GM10248 (cell line): Measurements from ENCODE around the gene TYROBP.
"Not testable (repeated sequence)": the region's sequence is repeated elsewhere in the genome, so short reads cannot be mapped to it uniquely, and the experiment has no call there.

Experiments used
- CTCF ChIA-PET: fragments of 300-600 bp; sonication (Branson Sonifier 250); formaldehyde crosslinking; extraction: SDS; loops from one replicate; lab custom pipeline; 2021; ENCODE audit warnings: antibody characterized with exemption; lab: Yijun Ruan, JAX
- POLR2A ChIA-PET: fragments of 350-650 bp; sonication (Branson Sonifier 250); formaldehyde crosslinking; extraction: SDS; loops from one replicate; lab custom pipeline; 2020; ENCODE audit warnings: antibody characterized with exemption; lab: Yijun Ruan, JAX
- DNase-seq: peaks from one replicate; pipeline ENCODE4 v3.0.0; 2012; ENCODE audit errors: extremely low spot score
- TF ChIP-seq, protein P1 (sequence below): IDR thresholded peaks from 2 replicates; pipeline ENCODE4 v1.5.1; 2012; ENCODE audit warnings: mild to moderate bottlenecking, low read depth; ENCODE audit errors: extremely low read depth, missing control alignments, control extremely low read depth

Gene TYROBP

DNA sequence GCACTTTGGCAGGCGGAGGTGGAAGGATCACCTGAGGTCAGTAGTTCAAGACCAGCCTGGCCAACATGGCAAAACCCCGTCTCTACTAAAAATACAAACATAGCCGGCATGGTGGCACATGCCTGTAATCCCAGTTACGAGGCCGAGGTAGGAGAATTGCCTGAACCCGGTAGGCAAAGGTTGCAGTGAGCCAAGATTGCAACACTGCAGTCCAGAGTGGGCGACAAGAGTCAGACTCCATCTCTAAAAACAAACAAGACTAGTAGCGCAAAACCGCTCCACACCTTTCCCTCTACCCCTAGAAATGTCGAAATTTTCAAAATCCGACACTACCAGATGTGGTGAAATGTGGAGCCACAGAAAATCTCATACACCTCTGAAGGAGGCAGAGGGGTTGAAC is 11.2 kb upstream of the TYROBP start:
- ChIA-PET POLR2A (no interaction called here), CTCF (interaction anchor here (1.0 kb wide), 1 partner anchor 12 kb away, joined by 3 read pairs; no protein-coding TSS in a partner anchor)
- TF ChIP-seq, protein P1, sequence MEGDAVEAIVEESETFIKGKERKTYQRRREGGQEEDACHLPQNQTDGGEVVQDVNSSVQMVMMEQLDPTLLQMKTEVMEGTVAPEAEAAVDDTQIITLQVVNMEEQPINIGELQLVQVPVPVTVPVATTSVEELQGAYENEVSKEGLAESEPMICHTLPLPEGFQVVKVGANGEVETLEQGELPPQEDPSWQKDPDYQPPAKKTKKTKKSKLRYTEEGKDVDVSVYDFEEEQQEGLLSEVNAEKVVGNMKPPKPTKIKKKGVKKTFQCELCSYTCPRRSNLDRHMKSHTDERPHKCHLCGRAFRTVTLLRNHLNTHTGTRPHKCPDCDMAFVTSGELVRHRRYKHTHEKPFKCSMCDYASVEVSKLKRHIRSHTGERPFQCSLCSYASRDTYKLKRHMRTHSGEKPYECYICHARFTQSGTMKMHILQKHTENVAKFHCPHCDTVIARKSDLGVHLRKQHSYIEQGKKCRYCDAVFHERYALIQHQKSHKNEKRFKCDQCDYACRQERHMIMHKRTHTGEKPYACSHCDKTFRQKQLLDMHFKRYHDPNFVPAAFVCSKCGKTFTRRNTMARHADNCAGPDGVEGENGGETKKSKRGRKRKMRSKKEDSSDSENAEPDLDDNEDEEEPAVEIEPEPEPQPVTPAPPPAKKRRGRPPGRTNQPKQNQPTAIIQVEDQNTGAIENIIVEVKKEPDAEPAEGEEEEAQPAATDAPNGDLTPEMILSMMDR = no peak
- DNase-seq = no peak

DNA sequence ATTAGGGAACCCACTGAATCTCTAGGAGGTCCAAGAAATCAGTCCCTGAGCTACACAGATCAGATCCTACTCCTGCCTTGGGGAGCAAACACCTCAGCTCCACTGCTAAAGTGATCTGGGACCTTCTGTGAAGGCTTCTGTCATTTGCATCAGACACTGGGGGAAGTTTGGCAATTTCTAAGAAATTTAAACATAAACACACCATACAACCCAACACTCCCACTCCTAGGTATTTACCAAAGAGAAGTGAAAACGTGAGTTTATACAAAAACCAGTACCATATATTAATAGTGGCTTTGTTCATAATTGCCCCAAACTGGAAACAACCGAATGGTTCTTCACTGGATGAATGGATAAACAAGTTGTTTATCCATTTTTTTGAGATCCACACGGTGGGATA is 7.3 kb upstream of the TYROBP start:
- POLR2A ChIA-PET = no interaction called here
- TF ChIP-seq, protein P1 = no peak
- no peak for DNase-seq
- CTCF ChIA-PET = interaction anchor here (1.7 to 2.1 kb wide), 3 partner anchors 10 to 33 kb away, joined by 6 to 9 read pairs (median 9); no protein-coding TSS in a partner anchor

DNA sequence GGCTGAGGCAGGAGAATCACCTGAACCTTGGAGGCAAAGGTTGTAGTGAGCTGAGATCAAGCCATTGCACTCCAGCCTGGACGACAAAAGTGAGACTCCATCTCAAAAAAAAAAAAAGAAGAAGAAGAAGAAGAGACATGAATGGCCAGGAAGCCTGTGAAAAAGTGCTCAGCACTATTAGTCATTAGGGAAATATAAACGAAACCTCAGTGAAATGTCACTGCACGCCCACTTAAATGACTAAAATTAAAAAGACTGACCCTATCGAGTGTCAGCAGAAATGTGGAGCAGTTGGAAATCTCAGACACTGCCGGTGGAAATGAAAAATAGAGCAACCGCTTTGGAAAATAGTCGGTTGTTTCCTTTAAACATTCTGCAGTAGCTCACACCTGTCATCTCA is 5.5 kb upstream of the TYROBP start:
- DNase-seq = no peak
- TF ChIP-seq, protein P1 = no peak
- CTCF ChIA-PET = interaction anchor here (1.6 kb wide), 1 partner anchor 32 kb away, joined by 5 read pairs; no protein-coding TSS in a partner anchor
- POLR2A ChIA-PET = interaction anchor here (0.7 kb wide), 1 partner anchor 19 kb away, joined by 3 read pairs; no protein-coding TSS in a partner anchor

DNA sequence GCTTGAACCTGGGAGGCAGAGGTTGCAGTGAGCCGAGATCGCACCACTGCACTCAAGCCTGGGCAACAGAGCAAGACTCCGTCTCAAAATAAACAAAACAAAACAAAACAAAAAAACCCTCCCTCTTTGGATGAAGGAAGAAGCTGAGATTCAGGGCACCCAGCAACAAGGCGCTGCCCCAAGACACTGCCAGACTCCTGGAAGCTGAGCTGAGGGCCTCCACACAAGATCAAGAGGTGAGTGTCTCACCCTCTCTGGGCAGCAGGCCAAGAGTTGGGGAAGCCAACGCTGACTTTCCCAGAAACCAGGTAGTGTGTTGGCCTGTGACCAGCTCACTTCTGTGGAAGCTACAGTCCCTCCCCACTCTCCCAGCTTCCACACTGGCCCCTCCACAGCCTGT is 3.7 kb upstream of the TYROBP start:
- ChIA-PET POLR2A (interaction anchor here (0.6 kb wide), 1 partner anchor 1866 kb away, joined by 4 read pairs; no protein-coding TSS in a partner anchor), CTCF (interaction anchor here (1.0 to 1.9 kb wide), 3 partner anchors 14 to 19 kb away, joined by 3 to 7 read pairs (median 6); no protein-coding TSS in a partner anchor)
- TF ChIP-seq, protein P1 = no peak
- DNase-seq = no peak

DNA sequence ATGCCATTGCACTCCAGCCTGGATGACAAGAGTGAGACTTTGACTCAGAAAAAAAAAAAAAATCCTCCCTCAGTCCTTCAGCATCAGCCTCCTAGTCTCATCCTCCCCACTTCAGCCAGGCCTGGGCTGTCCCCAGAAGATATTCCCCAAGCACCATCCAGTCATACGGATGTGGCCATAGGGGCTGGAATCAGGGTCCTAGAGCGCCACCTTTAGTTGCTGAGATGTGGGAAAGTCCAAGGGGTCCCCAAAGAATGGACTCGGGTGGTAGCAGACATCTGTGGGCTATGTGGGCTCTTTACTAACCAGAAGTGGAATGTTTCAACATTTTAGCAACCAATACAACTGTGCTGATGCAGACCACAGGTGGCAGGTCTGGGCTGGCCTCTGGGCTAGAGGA is 3.1 kb upstream of the TYROBP start:
- ChIA-PET CTCF (interaction anchor here (1.9 kb wide), 1 partner anchor 15 kb away, joined by 7 read pairs; no protein-coding TSS in a partner anchor), POLR2A (no interaction called here)
- TF ChIP-seq, protein P1 = no peak
- no peak for DNase-seq

DNA sequence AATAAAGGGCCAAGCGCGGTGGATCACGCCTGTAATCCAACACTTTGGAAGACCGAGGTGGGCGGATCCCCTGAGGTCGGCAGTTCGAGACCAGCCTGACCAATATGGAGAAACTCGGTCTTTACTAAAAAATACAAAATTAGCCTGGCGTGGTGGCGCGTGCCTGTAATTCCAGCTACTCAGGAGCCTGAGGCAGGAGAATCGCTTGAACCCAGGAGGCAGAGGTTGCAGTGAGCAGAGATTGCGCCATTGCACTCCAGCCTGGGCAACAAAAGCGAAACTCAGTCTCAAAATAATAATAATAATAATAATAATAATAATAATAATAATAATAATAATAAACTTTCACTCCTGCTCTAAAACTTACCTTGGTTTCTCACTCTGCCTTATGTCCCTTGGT is 2.3 kb upstream of the TYROBP start:
- POLR2A ChIA-PET, DNase-seq, CTCF ChIA-PET: not testable (repeated sequence)

DNA sequence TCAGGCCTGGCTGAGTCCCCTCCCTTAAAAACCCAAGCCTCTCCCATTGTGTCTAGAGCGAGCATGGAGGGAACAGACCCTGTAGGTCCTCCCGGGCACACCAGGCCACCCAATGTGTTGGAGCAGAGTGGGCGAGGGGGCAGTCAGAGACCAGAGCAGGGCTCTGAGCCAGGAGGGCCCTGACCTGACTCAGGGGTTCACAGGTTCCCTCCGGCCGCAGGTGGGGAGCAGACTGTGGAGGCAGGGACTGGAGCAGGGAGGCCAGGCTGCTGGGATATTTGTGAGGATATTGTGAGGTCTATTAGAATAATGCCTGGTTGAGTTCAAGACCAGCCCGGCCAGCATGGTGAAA is 1.6 kb upstream of the TYROBP start:
- no peak for DNase-seq
- CTCF ChIA-PET = interaction anchor here (1.1 kb wide), 1 partner anchor 21 kb away, joined by 5 read pairs; no protein-coding TSS in a partner anchor
- POLR2A ChIA-PET = interaction anchor here (0.8 kb wide), 1 partner anchor 9 kb away, joined by 4 read pairs; no protein-coding TSS in a partner anchor
- TF ChIP-seq, protein P1 = no peak
